GM12878 (cell line): ENCODE measurements around the gene GARIN5B. TPM values are rescaled to one million over a fixed set of nuclear protein-coding genes. Genes with fewer than 3 reads are reported as not detected.

Experiments used
- ATAC-seq: fragments of 200-7000 bp; cut with Tn5 transposase; 3 replicates; pipeline ENCODE4 v1.9.1; 2020; ENCODE audit warnings: mild to moderate bottlenecking, moderate library complexity
- BruUV-seq: library from RNA; stranded (reverse); fragments of 400-500 nt; replicated peaks from 2 replicates; lab custom pipeline; 2021; lab: Mats Ljungman, UMichigan
- CTCF ChIA-PET: fragments of 300-600 bp; sonication (Branson Sonifier 250); formaldehyde crosslinking; extraction: SDS; loops from one replicate; lab custom pipeline; 2021; ENCODE audit warnings: inconsistent platforms; lab: Yijun Ruan, JAX
- POLR2A ChIA-PET: fragments of 350-600 bp; formaldehyde crosslinking; extraction: SDS; loops from one replicate; lab custom pipeline; 2021; ENCODE audit warnings: inconsistent platforms; lab: Charles Lee
- RAD21 ChIA-PET: fragments of 300-600 bp; sonication (Branson Sonifier 250); formaldehyde crosslinking; loops from one replicate; lab custom pipeline; 2023; ENCODE audit warnings: antibody characterized with exemption; ENCODE audit not compliant: unreplicated experiment; lab: Charles Lee
- SMC1A ChIA-PET: fragments of 300-600 bp; sonication (Branson Sonifier 250); formaldehyde crosslinking; loops from one replicate; lab custom pipeline; 2023; ENCODE audit not compliant: unreplicated experiment, uncharacterized antibody; lab: Charles Lee
- DNase-seq: peaks from one replicate; pipeline ENCODE4 v3.0.0-alpha.2; 2011; ENCODE audit warnings: low read depth, low spot score
- FAIRE-seq: peaks from 3 replicates; lab custom pipeline; 2011; peaks lifted over from hg19 to GRCh38; lab: Jason Lieb, UNC
- H2AFZ ChIP-seq: 2 replicates; pipeline ENCODE4 v1.6.0; 2011; ENCODE audit warnings: low read depth, low read length, control low read depth; ENCODE audit not compliant: control insufficient read depth
- H3K27ac ChIP-seq: 2 replicates; pipeline ENCODE4 v1.5.1; 2011; ENCODE audit warnings: control low read depth; ENCODE audit not compliant: control insufficient read depth, insufficient read depth
- H3K27me3 ChIP-seq, 2 experiments: replicated peaks in 1 of 2; 2 replicates each; pipeline versions ENCODE4 v1.6.0 to v1.6.1; 2011; ENCODE audit warnings: low read length in 1 of 2; ENCODE audit not compliant: control insufficient read depth in 2 of 2, insufficient read depth in 2 of 2
- H3K36me3 ChIP-seq, 2 experiments: 2 replicates each; pipeline ENCODE4 v1.5.1; 2011; ENCODE audit warnings: low read length in 1 of 2; ENCODE audit not compliant: control insufficient read depth in 2 of 2, insufficient read depth in 2 of 2
- H3K4me1 ChIP-seq: 2 replicates; pipeline ENCODE4 v1.6.1; 2011; ENCODE audit warnings: mild to moderate bottlenecking, low read length, moderate library complexity, mixed read lengths; ENCODE audit not compliant: control insufficient read depth, insufficient read depth
- H3K4me2 ChIP-seq: 2 replicates; pipeline ENCODE4 v1.6.0; 2011; ENCODE audit warnings: control low read depth; ENCODE audit not compliant: control insufficient read depth, insufficient read depth
- H3K4me3 ChIP-seq: fragments of 200-600 bp; sonication (generic); 2 replicates; pipeline ENCODE4 v1.5.1; 2016
- H3K79me2 ChIP-seq: 2 replicates; pipeline ENCODE4 v1.6.0; 2011; ENCODE audit warnings: low read length; ENCODE audit not compliant: control insufficient read depth, insufficient read depth
- H3K9ac ChIP-seq: 2 replicates; pipeline ENCODE4 v1.8.0; 2011; ENCODE audit warnings: low read length, control low read depth, mixed read lengths; ENCODE audit not compliant: control insufficient read depth, insufficient read depth
- H3K9me3 ChIP-seq: replicated peaks from 3 replicates; pipeline ENCODE4 v1.5.1; 2011; ENCODE audit warnings: mild to moderate bottlenecking, low read length; ENCODE audit not compliant: control insufficient read depth, insufficient read depth
- H4K20me1 ChIP-seq: 2 replicates; pipeline ENCODE4 v1.6.0; 2011; ENCODE audit not compliant: control insufficient read depth, insufficient read depth
- ASH2L ChIP-seq: fragments of 300-600, 200-600 bp; sonication (generic); IDR thresholded peaks from 2 replicates; pipeline ENCODE4 v1.6.1; 2017; ENCODE audit warnings: low read depth, mild to moderate bottlenecking, borderline replicate concordance
- KAT2A ChIP-seq: conservative IDR thresholded peaks from 2 replicates; pipeline ENCODE4 v1.6.1; 2011; ENCODE audit warnings: low read depth, low read length; ENCODE audit not compliant: control insufficient read depth
- RCOR1 ChIP-seq: conservative IDR thresholded peaks from 2 replicates; pipeline ENCODE4 v1.6.1; 2012; ENCODE audit warnings: low read depth, low read length, improper control_type of control experiment
- SKIL ChIP-seq: fragments of 450-650 bp; IDR thresholded peaks from 2 replicates; pipeline ENCODE4 v1.6.1; 2017; ENCODE audit warnings: mild to moderate bottlenecking, low read depth, inconsistent platforms; ENCODE audit not compliant: poor library complexity, severe bottlenecking
- SMC3 ChIP-seq: IDR thresholded peaks from 2 replicates; pipeline ENCODE4 v1.6.1; 2011; ENCODE audit warnings: low read length, improper control_type of control experiment, borderline replicate concordance
- WGBS: methylation state at CpG from one replicate; pipeline ENCODE4 v1.1.6; 2016; ENCODE audit warnings: low lambda C conversion rate; ENCODE audit not compliant: insufficient replicate concordance, insufficient coverage; ENCODE audit errors: missing lambda C conversion rate; 5-methylcytosine and 5-hydroxymethylcytosine counted together
- in situ Hi-C: fragments of 300-500 bp; cut with MboI; formaldehyde crosslinking; loops from 9 replicates; pipeline ENCODE4 v1.14.3; 2018; ENCODE audit warnings: mixed read lengths
- intact Hi-C: fragments of 100-400 bp; cut with micrococcal nuclease; formaldehyde crosslinking; loops from one replicate; pipeline ENCODE4 v1.14.2; 2022; ENCODE audit not compliant: unreplicated experiment
- polyA plus RNA-seq, 11 experiments: library from polyadenylated mRNA; depleted of rRNA in 4 of 11; unstranded in 6 of 11; stranded (reverse) in 5 of 11; fragments of >200 nt; fragmentation: Nextera tagmentation in 4 of 11; fragmentation: Illumina TruSeq in 1 of 11; extraction: Ambion mirVana in 4 of 11; extraction: Trizol in 1 of 11; gene quantifications; 1 replicate in 1 of 11; 2 replicates in 10 of 11; pipeline versions ENCODE4 v1.2.1 to v1.2.3, GENCODE V29; 2011 to 2016; ENCODE audit warnings: inconsistent platforms in 2 of 11, missing spikeins in 2 of 11, low read depth in 1 of 11
- total RNA-seq, 4 experiments: library from RNA; depleted of rRNA in 3 of 4; stranded (reverse); fragments of >200 nt in 3 of 4; fragmentation: Illumina TruSeq in 1 of 4; extraction: Trizol in 1 of 4; gene quantifications; 2 replicates each; pipeline versions ENCODE4 v1.2.1 to v1.2.3, GENCODE V29; 2013 to 2021
- TF ChIP-seq, protein P1 (sequence below): fragments of 450-650 bp; IDR thresholded peaks from 2 replicates; pipeline ENCODE4 v1.6.1; 2017; ENCODE audit warnings: mild to moderate bottlenecking
- TF ChIP-seq, protein P2 (sequence below): IDR thresholded peaks from 2 replicates; pipeline ENCODE4 v1.6.1; 2012; ENCODE audit warnings: low read length, inconsistent platforms
- TF ChIP-seq, protein P3 (sequence below): fragments of 450-650 bp; IDR thresholded peaks from 2 replicates; pipeline ENCODE4 v1.6.1; 2016; ENCODE audit warnings: mild to moderate bottlenecking

Gene GARIN5B
- total and polyA plus RNA-seq, 10 of the 15 experiments (the other 5 are each of a cell fraction or from before 2014, with no cell fraction given) = not detected

- SMC1A ChIA-PET = no interaction called here
These were observed 27.0 kb downstream of the GARIN5B start for GRCh38 chr19:55336101-55336500.

DNA sequence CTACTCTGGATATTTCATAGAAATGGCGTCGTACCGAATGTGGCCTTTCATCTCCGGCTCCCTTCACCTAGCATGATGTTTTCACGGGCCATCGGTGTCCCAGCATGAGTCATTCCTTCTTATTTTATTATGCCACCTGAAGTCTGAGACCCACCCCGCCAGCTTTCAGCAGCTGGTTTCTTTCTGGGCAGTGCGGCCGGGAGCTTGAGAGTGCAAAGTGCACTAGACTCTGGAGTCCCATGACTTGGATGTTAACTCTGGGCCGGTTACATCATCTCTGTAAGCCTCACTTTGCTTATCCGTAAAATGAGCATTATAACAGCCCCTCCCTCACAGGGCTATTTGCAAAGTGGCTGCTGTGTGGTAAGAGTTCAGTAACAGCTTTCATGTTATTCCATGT lies 29.2 kb downstream of the GARIN5B start:
- ChIA-PET CTCF (no interaction called here), RAD21 (no interaction called here), POLR2A (no interaction called here), SMC1A (no interaction called here)
- no peak overlapping the region for H3K27ac ChIP-seq
- no peak for ATAC-seq
- H2AFZ ChIP-seq = no peak overlapping the region
- WGBS = 48% methylated on average over 11 of the region's 11 CpGs
- no peak overlapping the region for H3K4me3 ChIP-seq
- H3K27me3 ChIP-seq = no peaks in the 10 kb centered on the region; a peak in 1 of 4 replicates
- H3K9ac ChIP-seq = no peak overlapping the region
- no peaks in the 10 kb centered on the region for H3K79me2 ChIP-seq
- in situ Hi-C loops = no loop called here
- no peak overlapping the region for H3K4me2 ChIP-seq
- no TSS peak for BruUV-seq
- FAIRE-seq = no peak
- no peaks in the 10 kb centered on the region for H3K36me3 ChIP-seq
- H3K9me3 ChIP-seq = no peaks in the 10 kb centered on the region
- H4K20me1 ChIP-seq = no peaks in the 10 kb centered on the region
- intact Hi-C loops = no loop called here
- peaks cover 5% of the 10 kb centered on the region for H3K4me1 ChIP-seq
- no peak for DNase-seq
- TF ChIP-seq, protein P1, sequence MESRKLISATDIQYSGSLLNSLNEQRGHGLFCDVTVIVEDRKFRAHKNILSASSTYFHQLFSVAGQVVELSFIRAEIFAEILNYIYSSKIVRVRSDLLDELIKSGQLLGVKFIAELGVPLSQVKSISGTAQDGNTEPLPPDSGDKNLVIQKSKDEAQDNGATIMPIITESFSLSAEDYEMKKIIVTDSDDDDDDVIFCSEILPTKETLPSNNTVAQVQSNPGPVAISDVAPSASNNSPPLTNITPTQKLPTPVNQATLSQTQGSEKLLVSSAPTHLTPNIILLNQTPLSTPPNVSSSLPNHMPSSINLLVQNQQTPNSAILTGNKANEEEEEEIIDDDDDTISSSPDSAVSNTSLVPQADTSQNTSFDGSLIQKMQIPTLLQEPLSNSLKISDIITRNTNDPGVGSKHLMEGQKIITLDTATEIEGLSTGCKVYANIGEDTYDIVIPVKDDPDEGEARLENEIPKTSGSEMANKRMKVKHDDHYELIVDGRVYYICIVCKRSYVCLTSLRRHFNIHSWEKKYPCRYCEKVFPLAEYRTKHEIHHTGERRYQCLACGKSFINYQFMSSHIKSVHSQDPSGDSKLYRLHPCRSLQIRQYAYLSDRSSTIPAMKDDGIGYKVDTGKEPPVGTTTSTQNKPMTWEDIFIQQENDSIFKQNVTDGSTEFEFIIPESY = no peak
- TF ChIP-seq SMC3 (no peak), RCOR1 (no peak), ASH2L (no peak), KAT2A (no peak)
- TF ChIP-seq, protein P2, sequence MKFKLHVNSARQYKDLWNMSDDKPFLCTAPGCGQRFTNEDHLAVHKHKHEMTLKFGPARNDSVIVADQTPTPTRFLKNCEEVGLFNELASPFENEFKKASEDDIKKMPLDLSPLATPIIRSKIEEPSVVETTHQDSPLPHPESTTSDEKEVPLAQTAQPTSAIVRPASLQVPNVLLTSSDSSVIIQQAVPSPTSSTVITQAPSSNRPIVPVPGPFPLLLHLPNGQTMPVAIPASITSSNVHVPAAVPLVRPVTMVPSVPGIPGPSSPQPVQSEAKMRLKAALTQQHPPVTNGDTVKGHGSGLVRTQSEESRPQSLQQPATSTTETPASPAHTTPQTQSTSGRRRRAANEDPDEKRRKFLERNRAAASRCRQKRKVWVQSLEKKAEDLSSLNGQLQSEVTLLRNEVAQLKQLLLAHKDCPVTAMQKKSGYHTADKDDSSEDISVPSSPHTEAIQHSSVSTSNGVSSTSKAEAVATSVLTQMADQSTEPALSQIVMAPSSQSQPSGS = no peak
- TF ChIP-seq, protein P3, sequence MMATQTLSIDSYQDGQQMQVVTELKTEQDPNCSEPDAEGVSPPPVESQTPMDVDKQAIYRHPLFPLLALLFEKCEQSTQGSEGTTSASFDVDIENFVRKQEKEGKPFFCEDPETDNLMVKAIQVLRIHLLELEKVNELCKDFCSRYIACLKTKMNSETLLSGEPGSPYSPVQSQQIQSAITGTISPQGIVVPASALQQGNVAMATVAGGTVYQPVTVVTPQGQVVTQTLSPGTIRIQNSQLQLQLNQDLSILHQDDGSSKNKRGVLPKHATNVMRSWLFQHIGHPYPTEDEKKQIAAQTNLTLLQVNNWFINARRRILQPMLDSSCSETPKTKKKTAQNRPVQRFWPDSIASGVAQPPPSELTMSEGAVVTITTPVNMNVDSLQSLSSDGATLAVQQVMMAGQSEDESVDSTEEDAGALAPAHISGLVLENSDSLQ = no peak

More at GRCh38 chr19:55336101-55336500, 27.0 kb downstream of the GARIN5B start:
- Histone ChIP-seq H3K9ac (no peak overlapping the region), H2AFZ (no peak overlapping the region)
- BruUV-seq = no TSS peak
- in situ Hi-C loops = no loop called here
- ATAC-seq = no peak
- RAD21 ChIA-PET = no interaction called here
- 49% methylated on average over 7 of the region's 7 CpGs for WGBS
- TF ChIP-seq SKIL = no peak
- TF ChIP-seq, all 136 proteins: peak for 0
- Histone ChIP-seq H3K4me3 (no peak overlapping the region), H3K27me3 (no peaks in the 10 kb centered on the region; a peak in 1 of 4 replicates), H3K4me2 (no peak overlapping the region), H4K20me1 (no peaks in the 10 kb centered on the region), H3K79me2 (peaks cover 5% of the 10 kb centered on the region), H3K36me3 (no peaks in the 10 kb centered on the region), H3K27ac (no peak overlapping the region), H3K4me1 (peaks cover 6% of the 10 kb centered on the region), H3K9me3 (no peaks in the 10 kb centered on the region)
- ChIA-PET CTCF (interaction anchor here (1.0 kb wide), 1 partner anchor 8 kb away, joined by 3 read pairs; no protein-coding TSS in a partner anchor), POLR2A (no interaction called here)
- FAIRE-seq (no peak), DNase-seq (no peak)
- intact Hi-C loops = no loop called here
